Measurements from ENCODE around the gene OGFOD3.
"Not testable (repeated sequence)": the region's sequence is repeated elsewhere in the genome, so short reads cannot be mapped to it uniquely, and the experiment has no call there.

OGFOD3 gene

DNA sequence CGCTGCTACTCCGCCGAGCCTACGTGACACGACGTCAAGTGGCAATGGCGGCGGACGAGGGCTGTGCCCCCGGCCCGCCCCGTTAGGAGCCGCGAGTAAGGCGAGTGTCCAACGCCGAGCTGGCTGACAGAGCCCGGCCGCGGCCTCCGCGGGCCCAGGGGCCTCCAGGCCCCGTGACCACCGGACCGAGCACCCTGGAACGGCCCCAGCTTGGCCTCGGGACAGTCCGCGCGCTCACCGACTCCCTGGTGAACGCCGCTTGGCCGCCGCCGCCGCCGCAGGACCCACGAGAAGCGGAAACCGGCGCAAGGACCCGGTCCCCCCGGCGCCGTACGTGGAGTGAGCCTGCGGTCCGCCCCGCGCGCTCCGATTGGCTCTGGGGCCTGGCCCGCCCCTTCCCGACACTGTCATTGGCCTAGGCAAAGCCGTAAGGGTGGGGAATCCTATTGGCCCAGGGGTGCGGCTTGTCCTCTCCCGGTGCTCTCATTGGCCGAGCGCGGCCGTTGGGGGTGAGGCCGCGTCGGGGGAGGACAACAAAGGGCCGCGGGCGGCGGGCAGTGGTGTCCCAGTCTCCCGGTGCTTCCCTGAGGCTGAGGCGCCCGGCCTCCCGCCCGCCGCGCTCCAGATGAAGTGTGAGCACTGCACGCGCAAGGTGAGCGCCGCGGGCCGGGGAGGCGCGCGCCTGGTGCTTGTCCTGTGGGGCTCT lies 39.9 kb upstream of the OGFOD3 start, which contains the start of gene NARF:
Gene NARF, plus strand, starts transcription at position 563 of the 706 bp plus-strand sequence. Its CDS starts 63 bp downstream, at position 626.
- H3K9me3 ChIP-seq (ENCODE audit: control insufficient read depth in 5 of 5, low read length in 5 of 5) = no peaks in the 10 kb centered on the region
- peaks cover 3 to 27% (median 20%) of the 10 kb centered on the region in 5 donors for H3K4me1 ChIP-seq (ENCODE audit: control insufficient read depth in 5 of 5, insufficient read depth in 5 of 5, low read length in 5 of 5)
- H3K27ac ChIP-seq (ENCODE audit: low read depth, low read length) = peak within 1 kb of the TSS; percentile 99
- H3K4me3 ChIP-seq (ENCODE audit: low read depth in 1 of 5, low read length in 5 of 5) = peak within 1 kb of the TSS; percentile 76 to 93 (median 87)
- no peaks in the 10 kb centered on the region for H3K27me3 ChIP-seq (ENCODE audit: control insufficient read depth in 5 of 5, insufficient read depth in 4 of 5, low read length in 5 of 5)
- H3K9ac ChIP-seq (ENCODE audit: low read length in 5 of 5) = peak within 1 kb of the TSS; percentile 38 to 99 (median 96)
- peaks cover 0 to 33% (median 22%) of the 10 kb centered on the region in 5 donors for H3K36me3 ChIP-seq (ENCODE audit: control insufficient read depth in 5 of 5, insufficient read depth in 5 of 5, low read length in 5 of 5)

DNA sequence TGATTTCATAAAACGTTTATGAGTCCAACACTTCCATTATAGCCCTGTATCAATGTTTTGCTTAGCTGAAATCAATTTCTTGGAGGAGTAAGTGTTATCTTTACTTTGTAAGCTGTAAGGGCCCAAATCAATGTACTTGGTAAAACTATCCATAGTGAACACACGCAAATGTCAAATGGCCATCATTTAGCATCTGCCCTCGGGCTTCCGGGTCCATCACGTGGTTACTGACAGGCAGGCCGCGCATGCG lies 39.5 kb upstream of the OGFOD3 start:
- peaks cover 3 to 27% (median 20%) of the 10 kb centered on the region in 5 donors for H3K4me1 ChIP-seq (ENCODE audit: control insufficient read depth in 5 of 5, insufficient read depth in 5 of 5, low read length in 5 of 5)
- no peaks in the 10 kb centered on the region for H3K27me3 ChIP-seq (ENCODE audit: control insufficient read depth in 5 of 5, insufficient read depth in 4 of 5, low read length in 5 of 5)
- peaks cover 0 to 28% (median 18%) of the 10 kb centered on the region in 5 donors for H3K36me3 ChIP-seq (ENCODE audit: control insufficient read depth in 5 of 5, insufficient read depth in 5 of 5, low read length in 5 of 5)
- peak overlapping the region in 4 of 5 donors; percentile 88 to 99 (median 97) for H3K9ac ChIP-seq (ENCODE audit: low read length in 5 of 5)
- H3K9me3 ChIP-seq (ENCODE audit: control insufficient read depth in 5 of 5, low read length in 5 of 5) = no peaks in the 10 kb centered on the region
- peak overlapping the region; percentile 99 for H3K27ac ChIP-seq (ENCODE audit: low read depth, low read length)
- H3K4me3 ChIP-seq (ENCODE audit: low read depth in 1 of 5, low read length in 5 of 5) = peak overlapping the region; percentile 57 to 93 (median 87)

DNA sequence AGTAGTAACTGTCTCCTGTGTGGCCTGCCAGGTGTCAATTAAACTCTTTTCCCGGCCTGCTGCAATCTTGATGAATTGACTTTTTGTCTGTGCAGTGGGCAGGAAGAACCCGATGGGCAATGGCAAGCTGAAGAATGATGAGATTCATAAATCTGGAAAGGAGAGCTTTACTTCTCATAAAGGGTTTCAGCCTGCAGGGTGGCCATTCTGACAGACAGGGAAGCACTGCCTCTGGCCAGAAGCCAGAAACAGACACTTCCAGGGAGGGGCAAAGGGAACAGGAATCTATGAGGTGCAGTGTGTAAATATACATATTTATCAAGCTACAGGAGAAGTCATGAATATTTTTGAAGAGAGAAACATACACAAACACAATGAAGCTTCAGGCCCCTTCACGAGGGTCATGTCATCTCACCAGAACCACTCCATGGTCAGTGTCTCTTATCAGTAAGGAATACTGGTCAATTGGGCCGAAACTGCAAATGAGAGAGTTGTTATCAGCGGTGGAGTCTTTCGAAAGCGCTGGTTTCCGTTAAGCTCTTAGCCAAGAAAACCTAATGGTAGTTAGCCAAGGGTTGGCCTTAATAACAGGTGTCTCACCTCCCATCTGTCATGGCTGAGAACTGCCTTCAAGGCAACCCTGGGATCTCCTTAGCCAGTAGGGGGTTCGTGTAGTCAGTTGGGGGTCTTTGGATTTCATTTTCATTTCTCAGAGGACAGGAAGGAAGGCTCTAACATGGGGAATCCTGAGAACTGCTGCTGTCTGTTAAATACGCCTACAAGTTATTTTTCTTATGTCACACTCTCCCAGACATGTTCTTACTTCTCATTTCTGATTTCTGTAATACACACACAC lies 38.9 kb upstream of the OGFOD3 start:
- peaks cover 0 to 23% (median 12%) of the 10 kb centered on the region in 5 donors for H3K36me3 ChIP-seq (ENCODE audit: control insufficient read depth in 5 of 5, insufficient read depth in 5 of 5, low read length in 5 of 5)
- peak overlapping the region; percentile 99 for H3K27ac ChIP-seq (ENCODE audit: low read depth, low read length)
- H3K4me1 ChIP-seq (ENCODE audit: control insufficient read depth in 5 of 5, insufficient read depth in 5 of 5, low read length in 5 of 5) = peaks cover 3 to 27% (median 20%) of the 10 kb centered on the region in 5 donors
- H3K9me3 ChIP-seq (ENCODE audit: control insufficient read depth in 5 of 5, low read length in 5 of 5) = no peaks in the 10 kb centered on the region
- peak overlapping the region; percentile 57 to 93 (median 87) for H3K4me3 ChIP-seq (ENCODE audit: low read depth in 1 of 5, low read length in 5 of 5)
- H3K27me3 ChIP-seq (ENCODE audit: control insufficient read depth in 5 of 5, insufficient read depth in 4 of 5, low read length in 5 of 5) = no peaks in the 10 kb centered on the region
- H3K9ac ChIP-seq (ENCODE audit: low read length in 5 of 5) = peak overlapping the region in 4 of 5 donors; percentile 88 to 99 (median 97)

DNA sequence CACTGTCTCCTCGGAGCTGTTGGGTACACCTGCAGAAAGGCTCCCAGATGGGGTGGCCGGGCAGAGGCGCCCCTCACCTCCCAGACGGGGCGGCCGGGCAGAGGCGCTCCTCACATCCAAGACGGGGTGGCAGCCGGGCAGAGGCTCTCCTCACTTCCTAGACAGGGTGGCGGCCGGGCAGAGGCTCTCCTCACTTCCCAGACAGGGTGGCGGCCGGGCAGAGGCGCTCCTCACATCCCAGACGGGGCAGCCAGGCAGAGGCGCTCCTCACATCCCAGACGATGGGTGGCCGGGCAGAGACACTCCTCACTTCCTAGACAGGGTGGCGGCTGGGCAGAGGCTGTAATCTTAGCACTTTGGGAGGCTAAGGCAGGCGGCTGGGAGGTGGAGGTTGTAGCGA lies 35.3 kb upstream of the OGFOD3 start:
- not testable (repeated sequence) for H3K27ac ChIP-seq (ENCODE audit: low read depth, low read length); H3K4me3 ChIP-seq (ENCODE audit: low read depth in 1 of 5, low read length in 5 of 5); H3K9ac ChIP-seq (ENCODE audit: low read length in 5 of 5); H3K27me3 ChIP-seq (ENCODE audit: control insufficient read depth in 5 of 5, insufficient read depth in 4 of 5, low read length in 5 of 5); H3K36me3 ChIP-seq (ENCODE audit: control insufficient read depth in 5 of 5, insufficient read depth in 5 of 5, low read length in 5 of 5); H3K9me3 ChIP-seq (ENCODE audit: control insufficient read depth in 5 of 5, low read length in 5 of 5)
- peaks cover 3 to 38% (median 32%) of the 10 kb centered on the region in 5 donors for H3K4me1 ChIP-seq (ENCODE audit: control insufficient read depth in 5 of 5, insufficient read depth in 5 of 5, low read length in 5 of 5)

DNA sequence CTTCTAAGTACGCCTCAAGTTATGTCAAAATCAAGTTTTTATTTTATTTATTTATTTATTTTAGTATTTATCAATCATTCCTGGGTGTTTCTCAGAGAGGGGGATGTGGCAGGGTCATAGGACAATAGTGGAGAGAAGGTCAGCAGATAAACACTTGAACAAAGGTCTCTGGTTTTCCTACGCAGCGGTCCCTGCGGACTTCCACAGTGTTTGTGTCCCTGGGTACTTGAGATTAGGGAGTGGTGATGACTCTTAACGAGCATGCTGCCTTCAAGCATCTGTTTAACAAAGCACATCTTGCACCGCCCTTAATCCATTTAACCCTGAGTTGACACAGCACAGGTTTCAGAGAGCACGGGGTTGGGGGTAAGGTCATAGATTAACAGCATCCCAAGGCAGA lies 34.8 kb upstream of the OGFOD3 start:
- not testable (repeated sequence) for H3K9ac ChIP-seq (ENCODE audit: low read length in 5 of 5); H3K4me3 ChIP-seq (ENCODE audit: low read depth in 1 of 5, low read length in 5 of 5); H3K27me3 ChIP-seq (ENCODE audit: control insufficient read depth in 5 of 5, insufficient read depth in 4 of 5, low read length in 5 of 5); H3K9me3 ChIP-seq (ENCODE audit: control insufficient read depth in 5 of 5, low read length in 5 of 5); H3K27ac ChIP-seq (ENCODE audit: low read depth, low read length); H3K36me3 ChIP-seq (ENCODE audit: control insufficient read depth in 5 of 5, insufficient read depth in 5 of 5, low read length in 5 of 5)
- peaks cover 3 to 37% (median 32%) of the 10 kb centered on the region in 5 donors for H3K4me1 ChIP-seq (ENCODE audit: control insufficient read depth in 5 of 5, insufficient read depth in 5 of 5, low read length in 5 of 5)

DNA sequence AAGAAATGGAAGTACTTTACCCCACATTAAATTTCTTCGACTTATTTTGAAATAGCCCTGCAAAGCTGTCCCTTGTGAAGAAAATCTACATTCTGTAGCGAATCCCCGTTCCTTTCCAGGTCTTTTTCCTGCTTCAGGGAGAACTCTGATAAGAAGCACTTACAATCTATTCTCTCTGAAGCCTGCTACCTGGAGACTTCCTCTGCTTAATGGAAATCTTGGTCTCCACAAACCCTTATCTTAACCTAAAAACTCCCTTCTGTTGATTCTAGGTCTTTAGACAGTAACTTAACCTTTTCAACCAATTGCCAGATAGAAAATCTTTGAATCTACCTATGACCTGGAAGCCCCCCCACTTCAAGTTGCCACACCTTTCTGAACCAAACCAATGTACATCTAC lies 33.8 kb upstream of the OGFOD3 start:
- Histone ChIP-seq H3K4me3 (ENCODE audit: low read depth in 1 of 5, low read length in 5 of 5) (no peak overlapping the region), H3K27ac (ENCODE audit: low read depth, low read length) (no peak overlapping the region), H3K36me3 (ENCODE audit: control insufficient read depth in 5 of 5, insufficient read depth in 5 of 5, low read length in 5 of 5) (peaks cover 0 to 6% (median 0%) of the 10 kb centered on the region in 5 donors), H3K9ac (ENCODE audit: low read length in 5 of 5) (no peak overlapping the region), H3K9me3 (ENCODE audit: control insufficient read depth in 5 of 5, low read length in 5 of 5) (no peaks in the 10 kb centered on the region), H3K27me3 (ENCODE audit: control insufficient read depth in 5 of 5, insufficient read depth in 4 of 5, low read length in 5 of 5) (no peaks in the 10 kb centered on the region), H3K4me1 (ENCODE audit: control insufficient read depth in 5 of 5, insufficient read depth in 5 of 5, low read length in 5 of 5) (peaks cover 0 to 30% (median 25%) of the 10 kb centered on the region in 5 donors)

DNA sequence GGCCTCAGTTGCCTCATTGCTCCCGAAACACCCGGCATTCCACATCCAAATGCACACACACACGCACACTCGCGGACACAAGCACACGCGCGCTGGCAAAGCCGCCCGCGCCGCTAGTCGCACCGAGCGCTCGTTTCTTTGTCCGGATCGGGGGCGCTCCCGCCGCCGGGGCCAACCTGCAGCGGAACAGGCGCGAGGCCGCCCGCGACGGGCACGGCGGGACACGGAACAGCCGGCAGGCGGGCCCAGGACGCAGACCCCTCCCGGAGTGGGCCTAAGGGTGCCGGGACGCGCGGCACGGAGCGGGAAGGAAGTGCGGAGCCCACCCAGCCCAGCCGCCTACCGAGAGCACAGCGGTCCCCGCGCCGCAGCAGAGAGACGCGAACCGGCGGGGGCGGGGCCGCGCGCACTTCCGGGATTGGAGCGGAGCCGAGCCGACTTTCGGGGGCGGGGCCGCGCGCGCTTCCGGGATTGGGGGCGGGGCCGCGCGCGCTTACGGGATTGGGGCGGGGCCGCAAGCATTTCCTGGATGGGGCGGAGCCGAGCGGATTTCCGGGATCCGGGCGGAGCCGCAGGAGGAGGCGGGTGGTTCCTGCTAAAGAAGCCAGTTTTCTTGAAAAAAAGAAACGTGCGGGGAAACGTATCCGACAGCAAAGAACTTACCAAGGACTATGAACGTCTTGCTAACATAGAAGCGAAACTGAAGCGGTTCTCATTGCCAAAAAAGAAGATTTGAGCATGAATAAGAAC lies 32.1 kb upstream of the OGFOD3 start, which contains the start of gene CYBC1:
Gene CYBC1, minus strand, starts transcription at position 396 of the 750 bp plus-strand sequence. CDS start 1,498 bp downstream, outside the sequence.
- Histone ChIP-seq H3K4me3 (ENCODE audit: low read depth in 1 of 5, low read length in 5 of 5) (peak within 1 kb of the TSS; percentile 84 to 88 (median 86)), H3K36me3 (ENCODE audit: control insufficient read depth in 5 of 5, insufficient read depth in 5 of 5, low read length in 5 of 5) (peaks cover 0 to 12% (median 4%) of the 10 kb centered on the region in 5 donors), H3K9ac (ENCODE audit: low read length in 5 of 5) (peak within 1 kb of the TSS; percentile 56 to 86 (median 81)), H3K27ac (ENCODE audit: low read depth, low read length) (peak within 1 kb of the TSS; percentile 86), H3K4me1 (ENCODE audit: control insufficient read depth in 5 of 5, insufficient read depth in 5 of 5, low read length in 5 of 5) (peaks cover 0 to 35% (median 30%) of the 10 kb centered on the region in 5 donors), H3K27me3 (ENCODE audit: control insufficient read depth in 5 of 5, insufficient read depth in 4 of 5, low read length in 5 of 5) (no peaks in the 10 kb centered on the region), H3K9me3 (ENCODE audit: control insufficient read depth in 5 of 5, low read length in 5 of 5) (no peaks in the 10 kb centered on the region)

DNA sequence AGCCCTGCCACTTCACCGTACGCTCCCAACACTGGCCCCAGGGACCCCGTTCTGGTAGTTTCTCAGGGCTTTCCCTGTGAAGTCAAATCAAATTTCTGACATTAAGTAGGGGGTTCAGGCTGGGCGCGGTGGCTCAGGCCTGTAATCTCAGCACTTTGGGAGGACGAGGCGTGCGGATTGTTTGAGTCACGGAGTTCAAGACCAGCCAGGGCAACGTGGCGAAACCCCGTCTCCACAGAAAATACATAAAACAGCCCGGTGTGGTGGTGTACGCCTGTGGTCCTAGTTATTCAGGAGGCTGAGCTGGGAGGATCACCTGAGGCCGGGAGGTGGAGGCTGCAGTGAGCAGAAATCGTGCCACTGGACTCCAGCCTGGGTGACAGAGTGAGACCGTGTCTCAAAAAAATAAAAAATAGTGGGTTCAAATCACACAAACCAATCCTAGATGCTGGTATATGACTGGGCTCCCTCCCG lies 31.5 kb upstream of the OGFOD3 start:
- Histone ChIP-seq H3K4me3 (ENCODE audit: low read depth in 1 of 5, low read length in 5 of 5) (peak overlapping the region; percentile 84 to 88 (median 86)), H3K9me3 (ENCODE audit: control insufficient read depth in 5 of 5, low read length in 5 of 5) (no peaks in the 10 kb centered on the region), H3K4me1 (ENCODE audit: control insufficient read depth in 5 of 5, insufficient read depth in 5 of 5, low read length in 5 of 5) (peaks cover 0 to 41% (median 37%) of the 10 kb centered on the region in 5 donors), H3K27me3 (ENCODE audit: control insufficient read depth in 5 of 5, insufficient read depth in 4 of 5, low read length in 5 of 5) (no peaks in the 10 kb centered on the region), H3K27ac (ENCODE audit: low read depth, low read length) (peak overlapping the region; percentile 86), H3K36me3 (ENCODE audit: control insufficient read depth in 5 of 5, insufficient read depth in 5 of 5, low read length in 5 of 5) (peaks cover 0 to 14% (median 4%) of the 10 kb centered on the region in 5 donors), H3K9ac (ENCODE audit: low read length in 5 of 5) (peak overlapping the region; percentile 56 to 86 (median 81))

DNA sequence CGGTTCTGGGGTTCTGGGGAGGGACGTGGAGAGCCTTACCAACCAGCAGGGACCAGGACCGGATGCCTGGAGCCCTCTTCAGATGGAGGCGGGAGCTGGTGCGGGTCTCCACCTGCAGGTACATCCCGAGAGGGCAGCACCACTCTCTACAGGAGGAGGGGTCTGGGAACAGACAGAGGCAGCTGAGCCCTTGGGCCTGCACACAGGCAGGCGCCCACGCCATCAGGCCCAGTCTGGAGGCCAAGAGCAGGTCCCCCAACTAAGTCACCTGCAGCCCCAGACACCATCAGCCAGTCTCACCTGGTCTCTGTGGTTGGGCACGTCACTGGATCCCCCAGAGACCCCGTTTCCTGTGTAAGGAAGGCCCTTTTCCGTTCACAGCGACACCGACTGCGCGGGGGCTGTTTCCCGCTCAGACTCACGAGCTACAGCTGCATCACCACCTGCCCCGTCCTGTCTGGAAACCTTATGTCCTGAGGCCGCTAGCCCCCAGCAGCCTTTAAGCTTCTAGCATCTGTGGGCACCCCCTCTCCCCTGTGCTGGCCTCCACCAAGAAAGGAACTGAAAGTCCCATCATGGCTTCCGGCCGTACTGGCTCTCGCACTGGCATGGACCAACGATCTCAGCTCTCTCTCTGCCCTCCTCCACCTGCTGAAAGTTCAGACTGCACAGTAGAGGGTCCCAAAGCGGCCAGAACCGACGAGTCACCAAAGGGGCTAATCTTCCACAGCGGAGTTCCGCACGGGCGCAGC lies 30.9 kb upstream of the OGFOD3 start:
- peaks cover 0 to 47% (median 43%) of the 10 kb centered on the region in 5 donors for H3K4me1 ChIP-seq (ENCODE audit: control insufficient read depth in 5 of 5, insufficient read depth in 5 of 5, low read length in 5 of 5)
- no peaks in the 10 kb centered on the region for H3K27me3 ChIP-seq (ENCODE audit: control insufficient read depth in 5 of 5, insufficient read depth in 4 of 5, low read length in 5 of 5)
- peaks cover 0 to 20% (median 8%) of the 10 kb centered on the region in 5 donors for H3K36me3 ChIP-seq (ENCODE audit: control insufficient read depth in 5 of 5, insufficient read depth in 5 of 5, low read length in 5 of 5)
- no peaks in the 10 kb centered on the region for H3K9me3 ChIP-seq (ENCODE audit: control insufficient read depth in 5 of 5, low read length in 5 of 5)
- peak overlapping the region; percentile 86 for H3K27ac ChIP-seq (ENCODE audit: low read depth, low read length)
- peak overlapping the region; percentile 56 to 86 (median 81) for H3K9ac ChIP-seq (ENCODE audit: low read length in 5 of 5)
- peak overlapping the region; percentile 84 to 88 (median 86) for H3K4me3 ChIP-seq (ENCODE audit: low read depth in 1 of 5, low read length in 5 of 5)
